ENCODE data around the gene SERPINF2. TPM values are rescaled to one million over a fixed set of nuclear protein-coding genes. Genes with fewer than 3 reads are reported as not detected.

Gene SERPINF2
- total RNA-seq, 1 experiment from 2014 or later: 0.68 TPM

GRCh38 chr17:1727876-1728630 is 14.6 kb upstream of the SERPINF2 start:
- Histone ChIP-seq H3K27ac (ENCODE audit: insufficient read length, low read depth, low read length) (no peak overlapping the region), H2BK20ac (ENCODE audit: low read depth, low read length, poor library complexity, severe bottlenecking) (no peak overlapping the region), H2BK15ac (ENCODE audit: low read depth, low read length) (no peak overlapping the region), H3K4me2 (ENCODE audit: insufficient read depth, insufficient read length, low read length) (no peak overlapping the region), H2BK5ac (ENCODE audit: insufficient read length, low read length) (no peak overlapping the region), H4K20me1 (ENCODE audit: control insufficient read depth, insufficient read depth, insufficient read length) (no peaks in the 10 kb centered on the region), H3K56ac (ENCODE audit: insufficient read length, low read depth, low read length) (no peak overlapping the region), H2BK12ac (ENCODE audit: insufficient read length, low read depth, low read length) (no peak overlapping the region), H3K27me3 (ENCODE audit: insufficient read depth, low read length) (no peaks in the 10 kb centered on the region), H4K5ac (ENCODE audit: insufficient read length, low read depth, low read length) (no peak overlapping the region), H3K9ac (ENCODE audit: extremely low read depth, insufficient read length, low read length) (no peak overlapping the region), H4K91ac (ENCODE audit: insufficient read length, low read depth, low read length) (no peak overlapping the region), H3K9me3 (ENCODE audit: control insufficient read depth, low read depth, low read length) (no peaks in the 10 kb centered on the region), H3K18ac (ENCODE audit: insufficient read length, low read depth, low read length) (no peak overlapping the region), H3K14ac (ENCODE audit: insufficient read depth, low read length) (no peak overlapping the region), H3K79me2 (ENCODE audit: insufficient read depth, low read length) (no peaks in the 10 kb centered on the region), H3K23ac (ENCODE audit: insufficient read length, low read depth, low read length) (no peak overlapping the region), H3K4ac (ENCODE audit: low read depth, low read length) (no peak overlapping the region), H2AK5ac (ENCODE audit: insufficient read length, low read length) (no peak overlapping the region), H2AFZ (ENCODE audit: low read length) (no peak overlapping the region), H2BK120ac (ENCODE audit: low read depth, low read length, poor library complexity, severe bottlenecking) (no peak overlapping the region), H3K79me1 (ENCODE audit: insufficient read depth, low read depth, low read length, poor library complexity, severe bottlenecking) (no peaks in the 10 kb centered on the region), H4K8ac (replicated peaks; ENCODE audit: insufficient read length, low read depth, low read length) (no peak overlapping the region), H3K4me1 (ENCODE audit: insufficient read depth, low read length) (no peaks in the 10 kb centered on the region), H3K23me2 (ENCODE audit: insufficient read length, low read depth, low read length, poor library complexity, severe bottlenecking) (peaks cover 4% of the 10 kb centered on the region), H3T11ph (ENCODE audit: low read length) (no peak overlapping the region)
- Mint-ChIP-seq H3K4me1 (peaks cover 1 to 4% of the 10 kb centered on the region in 2 experiments; a peak in 1 of 4 replicates), H3K4me3 (no peak overlapping the region; a peak in 1 of 5 replicates), H3K36me3 (ENCODE audit: insufficient read depth in 1 of 3, low read depth in 3 of 3) (peaks cover 0 to 9% (median 0%) of the 10 kb centered on the region in 3 experiments; a peak in 4 of 7 replicates), H3K27ac (peak overlapping the region; percentile 14 to 88 (median 27); a peak in 3 of 7 replicates), H3K27me3 (ENCODE audit: low read depth) (peaks cover 2% of the 10 kb centered on the region; the same call in 1 of the 2 replicates), H3K9me3 (no peaks in the 10 kb centered on the region; a peak in 1 of 5 replicates)
- no peak for DNase-seq
- no peak for TF ChIP-seq CTCF (conservative IDR thresholded peaks at IDR 0.05)
- WGBS (ENCODE audit: extremely low coverage, insufficient read length, low lambda C conversion rate): no CpG with 5 or more reads among the region's 28 CpGs
